HG03460 (cell line): ENCODE measurements around the gene CLDN5.

Experiments
- ATAC-seq: cut with Tn5 transposase; IDR thresholded peaks from one replicate; pipeline ENCODE4 v1.9.1; 2021; ENCODE audit not compliant: unreplicated experiment

The CLDN5 gene

GRCh38 chr22:19522881-19523239 is 1.4 kb downstream of the CLDN5 start:
- no peak for ATAC-seq

- no peak for ATAC-seq
Observed at GRCh38 chr22:19522190-19522880, 1.9 kb downstream of the CLDN5 start.

GRCh38 chr22:19520566-19521305 is 3.5 kb downstream of the CLDN5 start:
- ATAC-seq: no peak

DNA sequence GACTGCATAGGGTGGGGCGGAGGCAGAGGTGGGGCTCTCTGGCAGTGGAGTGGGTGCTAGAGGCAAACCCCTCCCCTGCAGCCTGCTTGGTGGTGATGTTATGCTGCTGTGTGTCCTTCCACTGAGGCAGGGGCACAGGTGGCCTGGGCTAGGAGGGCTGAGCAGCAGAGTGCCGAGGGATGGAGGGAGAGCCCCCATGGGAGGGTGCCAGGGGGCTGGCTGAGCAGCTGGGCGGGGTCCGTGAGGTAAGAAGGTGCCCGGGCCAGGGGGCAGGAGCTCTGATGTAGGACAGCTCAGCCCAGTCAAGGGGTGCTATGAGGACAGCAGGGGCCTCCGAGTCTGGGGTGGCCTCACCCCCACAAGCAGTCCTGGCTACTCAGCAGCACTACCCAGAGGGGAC is 4.2 kb downstream of the CLDN5 start:
- no peak for ATAC-seq

GRCh38 chr22:19519041-19519926 is 4.9 kb downstream of the CLDN5 start:
- ATAC-seq: no peak

DNA sequence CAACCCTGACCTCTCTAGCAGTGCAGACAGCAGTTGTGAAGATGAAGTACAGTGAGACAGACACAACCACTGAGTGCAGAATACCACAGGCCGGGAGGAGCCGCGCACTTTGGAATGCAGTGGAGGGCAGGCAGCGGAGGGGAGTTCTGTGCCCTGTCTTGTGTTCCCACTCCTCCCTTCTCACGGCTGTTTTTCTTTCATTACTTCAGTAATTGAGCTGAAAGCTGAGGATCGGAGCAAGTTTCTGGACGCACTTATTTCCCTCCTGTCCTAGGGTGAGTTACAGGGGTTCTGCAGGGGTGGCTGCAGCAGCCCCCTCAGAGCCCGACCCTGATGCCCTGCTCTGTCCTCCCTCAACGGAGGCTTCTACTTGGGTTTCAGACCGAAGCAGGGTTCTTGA is 5.6 kb downstream of the CLDN5 start:
- no peak for ATAC-seq

DNA sequence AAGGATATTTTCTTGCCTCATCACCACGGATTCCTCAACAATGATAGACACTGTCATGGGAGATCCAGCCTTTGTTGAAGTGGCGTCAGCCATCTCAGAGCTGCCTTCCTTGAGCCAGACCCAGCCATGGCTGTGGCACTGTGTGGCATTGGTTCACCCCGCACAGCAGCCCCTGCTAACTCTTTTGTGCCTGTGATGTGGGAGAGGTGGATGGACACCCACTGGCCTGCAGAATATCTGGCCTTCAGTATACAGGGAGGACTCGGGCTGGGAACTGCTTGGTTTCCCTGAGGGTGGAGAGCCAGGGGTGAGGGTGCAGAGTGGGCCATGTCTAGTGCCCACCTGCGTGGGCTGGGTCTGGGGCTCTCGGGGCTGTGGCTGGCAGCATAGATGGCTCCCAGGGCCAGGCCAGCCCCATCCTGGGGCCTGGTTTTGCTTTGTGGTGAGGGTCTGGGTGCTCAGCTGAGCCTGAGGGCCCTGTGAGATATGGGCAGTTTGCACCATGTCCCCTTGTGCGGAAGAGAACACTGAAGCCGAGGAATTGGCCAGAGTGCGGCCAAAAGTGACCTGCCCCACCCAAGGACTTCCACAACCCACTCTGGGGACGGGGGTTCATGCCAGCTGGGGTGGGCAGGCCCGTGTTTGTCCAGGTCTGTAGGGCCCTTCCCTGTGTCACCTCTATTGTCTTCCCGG is 6.1 kb downstream of the CLDN5 start:
- no peak for ATAC-seq

GRCh38 chr22:19517171-19517500 is 7.1 kb downstream of the CLDN5 start:
- no peak for ATAC-seq

- ATAC-seq: no peak
Observed at GRCh38 chr22:19516378-19517170, 7.6 kb downstream of the CLDN5 start.

- ATAC-seq: no peak
Observed at GRCh38 chr22:19515654-19516377, 8.4 kb downstream of the CLDN5 start.

GRCh38 chr22:19514831-19515565 is 9.2 kb downstream of the CLDN5 start:
- no peak for ATAC-seq

DNA sequence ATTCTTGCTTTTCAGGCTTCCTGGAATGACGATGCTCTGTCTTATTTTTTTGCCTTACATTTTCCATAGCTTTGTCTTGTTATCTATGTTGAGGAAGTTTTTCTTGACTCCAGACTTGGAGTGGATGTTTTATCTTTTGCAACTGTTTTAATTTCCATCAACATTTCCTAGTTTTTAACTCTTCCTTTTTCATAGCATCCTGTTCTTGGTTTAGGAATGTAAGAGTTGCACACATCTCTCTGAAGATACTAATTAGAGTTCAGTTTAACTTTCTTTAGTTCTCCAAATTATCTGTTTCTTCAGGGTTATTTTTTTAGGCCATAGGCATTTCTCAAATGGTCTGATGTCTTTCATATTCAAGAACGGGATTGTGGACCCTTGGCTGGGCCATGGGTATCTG is 10.4 kb downstream of the CLDN5 start:
- ATAC-seq: no peak

DNA sequence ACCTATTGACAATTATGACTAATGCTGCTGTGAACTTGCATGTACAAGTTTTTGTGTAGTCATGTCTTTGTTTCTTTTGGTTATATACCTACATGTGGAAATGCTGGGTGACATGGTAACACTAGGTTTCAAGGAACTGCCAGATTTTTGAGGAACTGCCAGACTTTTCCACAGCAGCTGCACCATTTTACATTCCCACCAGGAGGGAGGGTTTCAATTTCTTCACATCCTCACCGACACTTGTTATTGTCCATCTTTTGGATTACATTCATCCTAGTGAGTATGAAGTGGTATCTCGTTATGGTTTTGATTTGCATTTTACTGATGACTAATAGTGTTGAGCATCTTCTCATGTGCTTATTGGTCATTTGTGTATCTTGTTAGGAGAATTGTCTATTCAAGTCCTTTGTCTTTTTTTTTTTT is 13.3 kb downstream of the CLDN5 start:
- no peak for ATAC-seq

DNA sequence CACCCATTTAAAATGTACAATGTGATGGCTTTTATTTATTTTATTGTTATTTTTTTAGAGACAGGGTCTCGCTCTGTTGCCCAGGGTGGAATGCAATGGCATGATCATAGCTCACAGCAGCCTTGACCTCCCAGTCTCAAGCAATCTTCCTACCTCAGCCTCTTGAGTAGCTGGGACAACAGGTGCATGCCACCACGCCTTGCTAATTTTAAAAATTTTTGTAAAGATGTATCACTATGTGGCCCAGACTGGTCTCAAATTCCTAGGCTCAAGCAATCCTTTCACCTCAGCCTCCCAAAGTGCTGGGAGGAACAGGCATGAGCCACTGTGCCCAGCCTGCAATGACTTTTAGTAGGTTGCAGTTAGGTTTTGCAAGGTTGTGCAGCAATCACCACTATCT is 14.3 kb downstream of the CLDN5 start:
- no peak for ATAC-seq

DNA sequence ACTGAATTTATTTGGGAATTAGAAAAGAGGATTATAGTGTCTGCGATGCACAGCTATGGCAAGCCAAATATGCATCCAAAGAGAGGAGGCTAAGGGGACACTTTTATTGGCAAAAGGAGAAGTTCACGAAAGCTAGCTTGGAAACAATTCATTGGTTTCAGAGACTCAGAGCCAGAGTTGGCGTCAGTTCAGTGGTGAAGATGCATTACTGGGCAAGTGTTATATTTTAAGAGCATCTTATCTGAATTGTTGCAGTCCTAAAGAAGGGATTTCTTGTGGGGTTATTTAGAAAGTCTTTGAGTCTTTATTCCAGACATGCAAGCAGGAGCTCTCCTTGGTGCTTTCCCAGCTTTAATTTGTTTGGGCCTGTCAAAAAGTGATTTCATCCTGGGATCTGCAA is 15.0 kb downstream of the CLDN5 start:
- no peak for ATAC-seq

GRCh38 chr22:19508024-19508776 is 16.0 kb downstream of the CLDN5 start:
- ATAC-seq: no peak

DNA sequence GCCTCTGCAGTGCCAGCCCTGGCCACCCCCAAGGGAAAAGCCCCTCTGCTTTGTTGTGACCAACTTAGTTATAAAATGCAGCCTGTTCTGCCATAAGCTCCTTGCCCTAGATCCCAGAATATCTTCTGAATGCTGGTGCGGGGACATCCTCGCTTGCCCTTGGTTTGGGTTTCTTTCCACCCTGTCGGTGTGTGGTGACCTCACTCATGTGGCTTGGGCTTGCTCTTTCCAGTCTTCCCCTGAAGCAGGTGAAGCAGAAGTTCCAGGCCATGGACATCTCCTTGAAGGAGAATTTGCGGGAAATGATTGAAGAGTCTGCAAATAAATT is 16.7 kb downstream of the CLDN5 start:
- ATAC-seq: no peak

DNA sequence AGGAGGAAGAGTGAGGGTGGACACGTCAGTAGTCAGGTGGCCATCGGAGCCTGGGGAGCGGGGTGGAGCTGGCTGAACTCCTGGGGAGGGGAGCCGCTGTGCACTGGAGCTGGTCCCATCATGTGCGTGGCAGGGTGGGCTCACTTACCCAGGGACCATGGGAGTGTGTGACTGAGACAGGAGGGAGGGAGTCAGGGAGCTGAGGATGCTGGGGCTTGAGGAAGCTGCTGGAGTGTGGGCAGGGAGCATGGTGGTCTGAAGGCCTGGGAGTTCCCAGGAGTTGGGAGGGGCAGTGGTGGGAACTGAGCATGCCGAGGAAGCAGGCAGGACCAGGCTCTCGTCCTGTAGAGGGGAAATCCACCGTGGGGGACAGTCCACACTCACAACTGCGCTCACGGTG is 18.0 kb downstream of the CLDN5 start:
- no peak for ATAC-seq

DNA sequence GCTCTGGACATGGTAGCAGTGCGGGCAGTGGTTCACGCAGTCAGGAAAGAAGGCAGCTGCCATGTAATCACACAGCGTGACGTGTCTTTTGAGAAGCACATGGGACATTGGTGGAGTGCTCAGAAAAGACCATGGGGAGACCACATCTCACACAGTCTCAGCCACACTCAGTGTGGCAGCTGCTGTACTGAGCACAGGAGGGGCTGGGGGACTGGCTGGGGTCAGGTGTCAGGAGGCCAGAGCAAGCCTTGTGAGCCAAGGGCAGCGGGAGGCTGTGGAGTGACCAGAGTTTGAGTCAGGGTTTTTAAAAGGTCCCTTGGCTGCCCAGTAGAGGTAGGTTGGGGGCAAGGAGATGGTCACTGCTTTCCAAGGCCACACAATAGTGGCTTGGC is 18.5 kb downstream of the CLDN5 start:
- ATAC-seq: no peak
